Nephron progenitor cell (in vitro differentiated cells): ENCODE results near the gene STK10.

ENCODE experiments used
- DNase-seq: peaks from one replicate; pipeline ENCODE4 v3.0.0; 2021
- H3K27ac Mint-ChIP-seq: 2 replicates; pipeline ENCODE4 v1.8.0; 2021; ENCODE audit warnings: mild to moderate bottlenecking, moderate library complexity, mixed read lengths
- H3K27me3 Mint-ChIP-seq: 2 replicates; pipeline ENCODE4 v1.8.0; 2021; ENCODE audit warnings: mild to moderate bottlenecking, low read depth, mixed read lengths; ENCODE audit not compliant: poor library complexity
- H3K36me3 Mint-ChIP-seq: 2 replicates; pipeline ENCODE4 v1.8.0; 2021; ENCODE audit warnings: low read depth, mixed read lengths
- H3K4me1 Mint-ChIP-seq: 2 replicates; pipeline ENCODE4 v1.8.0; 2021; ENCODE audit warnings: mixed read lengths
- H3K4me3 Mint-ChIP-seq: 2 replicates; pipeline ENCODE4 v1.8.0; 2021; ENCODE audit warnings: mild to moderate bottlenecking, moderate library complexity, mixed read lengths
- H3K9me3 Mint-ChIP-seq: 2 replicates; pipeline ENCODE4 v1.8.0; 2021; ENCODE audit warnings: mild to moderate bottlenecking, moderate library complexity, mixed read lengths
- TF ChIP-seq, protein P1 (sequence below): fragments of 200-600 bp; sonication (generic); IDR thresholded peaks from 2 replicates; pipeline ENCODE4 v1.5.0; 2021; ENCODE audit warnings: antibody characterized with exemption

STK10 gene

DNA sequence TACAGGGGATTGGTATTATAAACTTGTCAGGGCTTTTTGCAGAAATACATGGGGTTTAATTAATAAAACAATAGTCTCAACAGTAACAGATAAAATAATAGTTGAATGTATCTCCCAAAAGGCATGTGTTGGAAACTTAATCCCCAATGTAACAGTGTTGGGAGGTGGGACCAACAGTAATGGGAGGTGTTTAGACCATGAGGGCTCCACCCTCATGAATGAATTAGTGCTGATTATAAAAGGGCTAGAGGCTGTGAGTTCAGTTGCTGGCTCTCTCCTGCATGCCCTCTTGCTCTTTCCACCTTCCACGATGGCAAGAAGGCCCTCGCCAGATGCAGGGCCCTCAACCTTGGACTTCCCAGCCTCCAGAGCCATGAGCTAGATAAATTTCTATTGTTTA lies 56.3 kb downstream of the STK10 start:
- Mint-ChIP-seq H3K27ac (no peak overlapping the region), H3K27me3 (peaks cover 9% of the 10 kb centered on the region)

DNA sequence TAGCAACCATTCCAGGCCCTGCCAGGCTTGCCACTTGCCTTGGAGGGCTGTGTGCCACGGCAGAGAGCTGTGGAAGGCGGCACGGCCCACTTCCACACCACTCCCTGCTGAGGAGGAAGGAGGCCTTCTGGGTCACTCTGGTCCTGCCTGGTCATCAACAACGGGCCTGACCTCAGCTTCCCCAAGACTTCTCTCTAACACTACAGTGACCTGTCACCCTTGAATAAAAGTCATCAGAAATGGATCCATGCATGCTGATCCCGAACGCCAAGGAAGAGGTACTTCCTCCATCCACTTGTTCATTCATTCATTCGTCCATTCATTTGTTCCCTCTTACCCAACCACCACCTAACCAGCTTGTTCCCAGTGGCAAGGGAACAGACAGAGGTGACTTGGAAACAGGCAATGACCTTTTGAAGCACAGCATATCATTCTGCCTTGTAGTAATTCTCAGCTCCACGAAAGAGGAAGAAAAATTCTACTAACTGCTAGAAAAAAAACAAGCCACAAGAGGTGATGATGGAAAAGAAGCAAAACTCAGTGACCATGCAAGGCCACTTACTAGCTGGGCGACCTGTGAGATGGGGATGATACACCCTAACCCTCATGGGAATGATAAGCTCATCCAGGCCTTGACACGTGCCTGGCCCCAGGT lies 58.6 kb downstream of the STK10 start:
- no peak overlapping the region for H3K4me3 Mint-ChIP-seq
- DNase-seq = no peak
- TF ChIP-seq, protein P1, sequence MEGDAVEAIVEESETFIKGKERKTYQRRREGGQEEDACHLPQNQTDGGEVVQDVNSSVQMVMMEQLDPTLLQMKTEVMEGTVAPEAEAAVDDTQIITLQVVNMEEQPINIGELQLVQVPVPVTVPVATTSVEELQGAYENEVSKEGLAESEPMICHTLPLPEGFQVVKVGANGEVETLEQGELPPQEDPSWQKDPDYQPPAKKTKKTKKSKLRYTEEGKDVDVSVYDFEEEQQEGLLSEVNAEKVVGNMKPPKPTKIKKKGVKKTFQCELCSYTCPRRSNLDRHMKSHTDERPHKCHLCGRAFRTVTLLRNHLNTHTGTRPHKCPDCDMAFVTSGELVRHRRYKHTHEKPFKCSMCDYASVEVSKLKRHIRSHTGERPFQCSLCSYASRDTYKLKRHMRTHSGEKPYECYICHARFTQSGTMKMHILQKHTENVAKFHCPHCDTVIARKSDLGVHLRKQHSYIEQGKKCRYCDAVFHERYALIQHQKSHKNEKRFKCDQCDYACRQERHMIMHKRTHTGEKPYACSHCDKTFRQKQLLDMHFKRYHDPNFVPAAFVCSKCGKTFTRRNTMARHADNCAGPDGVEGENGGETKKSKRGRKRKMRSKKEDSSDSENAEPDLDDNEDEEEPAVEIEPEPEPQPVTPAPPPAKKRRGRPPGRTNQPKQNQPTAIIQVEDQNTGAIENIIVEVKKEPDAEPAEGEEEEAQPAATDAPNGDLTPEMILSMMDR = no peak

More for the DNA sequence above, 56.3 kb downstream of the STK10 start:
- no peak for DNase-seq
- peaks cover 8% of the 10 kb centered on the region for H3K36me3 Mint-ChIP-seq
- no peaks in the 10 kb centered on the region for H3K4me1 Mint-ChIP-seq
- H3K9me3 Mint-ChIP-seq = peaks cover 21% of the 10 kb centered on the region
- TF ChIP-seq, protein P1 = no peak
- no peak overlapping the region for H3K4me3 Mint-ChIP-seq

DNA sequence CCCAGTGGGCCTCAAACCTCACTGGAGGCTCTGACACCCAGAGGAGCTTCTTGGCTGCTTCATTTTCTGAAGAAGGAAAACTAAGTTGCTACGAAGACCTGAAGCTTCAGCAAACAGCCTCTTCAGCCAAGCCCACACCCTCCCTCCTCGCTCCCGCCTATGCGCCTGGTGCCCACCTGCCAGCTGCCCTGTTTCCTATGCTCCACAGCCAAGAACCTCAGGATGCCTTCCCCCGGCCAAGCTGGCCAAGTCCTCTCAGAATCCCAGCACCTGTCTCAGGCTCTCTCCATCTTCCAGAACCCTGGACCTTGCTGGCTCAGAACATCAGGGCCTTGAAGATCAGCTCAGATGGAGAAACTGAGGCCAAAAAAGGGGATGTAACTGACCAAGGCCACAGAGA lies 60.4 kb downstream of the STK10 start:
- Mint-ChIP-seq H3K9me3 (no peaks in the 10 kb centered on the region), H3K4me3 (no peak overlapping the region), H3K36me3 (no peaks in the 10 kb centered on the region), H3K4me1 (no peaks in the 10 kb centered on the region), H3K27ac (no peak overlapping the region), H3K27me3 (peaks cover 4% of the 10 kb centered on the region)
- TF ChIP-seq, protein P1 = no peak
- no peak for DNase-seq

More for the DNA sequence above, 58.6 kb downstream of the STK10 start:
- peaks cover 4% of the 10 kb centered on the region for H3K27me3 Mint-ChIP-seq
- H3K4me1 Mint-ChIP-seq = no peaks in the 10 kb centered on the region
- H3K27ac Mint-ChIP-seq = no peak overlapping the region
- H3K9me3 Mint-ChIP-seq = peaks cover 3% of the 10 kb centered on the region
- H3K36me3 Mint-ChIP-seq = peaks cover 3% of the 10 kb centered on the region

DNA sequence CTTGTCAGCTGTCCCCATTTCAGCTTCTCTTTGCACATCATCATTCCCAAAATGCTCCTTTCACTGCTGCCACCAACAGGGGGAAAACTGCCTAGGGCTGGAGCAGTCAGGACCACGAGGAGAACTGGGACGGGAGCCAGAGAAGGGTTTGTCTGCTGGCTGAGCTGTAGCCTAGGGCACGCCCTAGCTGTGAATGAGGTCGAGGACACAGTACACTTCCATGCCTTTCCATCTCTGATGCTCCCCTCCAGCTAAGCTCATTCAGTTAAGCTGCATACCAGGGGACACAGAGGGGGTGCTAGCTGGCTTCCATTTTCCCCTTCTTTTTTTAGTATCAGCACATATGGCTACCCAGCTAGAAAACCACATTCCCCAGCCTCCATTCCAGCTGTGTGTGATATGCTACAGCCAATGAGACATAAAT lies 64.7 kb downstream of the STK10 start:
- no peak for DNase-seq
- peaks cover 8% of the 10 kb centered on the region for H3K4me1 Mint-ChIP-seq
- H3K27ac Mint-ChIP-seq = no peak overlapping the region
- peaks cover 4% of the 10 kb centered on the region for H3K27me3 Mint-ChIP-seq
- TF ChIP-seq, protein P1 = no peak
- no peaks in the 10 kb centered on the region for H3K9me3 Mint-ChIP-seq
- H3K36me3 Mint-ChIP-seq = no peaks in the 10 kb centered on the region
- no peak overlapping the region for H3K4me3 Mint-ChIP-seq

DNA sequence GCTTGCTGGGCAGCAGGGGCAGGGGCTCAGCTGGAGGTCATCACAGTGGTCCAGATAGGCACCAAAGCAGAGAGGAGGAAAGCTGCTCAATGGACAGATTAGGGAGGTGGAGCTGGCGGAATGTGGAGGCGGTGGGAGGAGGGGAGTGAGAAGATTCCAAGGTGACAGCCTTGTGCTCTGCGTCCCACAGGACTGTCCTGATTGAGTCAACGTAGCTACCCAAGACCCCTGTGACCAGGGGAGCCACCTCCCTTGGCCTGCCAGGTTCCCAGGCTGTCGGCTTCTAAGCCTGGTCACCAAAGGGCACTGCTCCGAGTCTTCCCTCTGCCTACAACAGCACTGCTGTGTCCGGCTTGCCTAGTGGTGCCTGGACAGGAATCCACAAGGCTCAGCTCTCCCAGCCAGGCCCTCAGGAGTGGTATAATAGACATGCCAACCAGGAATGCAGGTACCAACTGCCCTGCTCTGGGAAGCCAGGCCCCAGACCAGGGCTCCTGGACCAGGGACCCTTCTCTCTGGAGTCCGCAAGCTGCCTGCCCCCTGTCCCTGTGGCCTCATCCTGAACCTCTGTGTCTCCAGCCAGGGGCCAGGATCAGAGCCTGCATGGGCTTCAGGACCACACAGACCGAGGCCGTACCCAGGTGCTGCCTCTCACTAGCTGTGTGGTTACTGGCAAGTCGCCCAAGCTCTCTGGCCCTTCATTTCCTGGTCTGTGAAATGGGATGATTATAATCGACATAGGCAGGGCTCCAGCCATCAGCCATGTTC lies 67.9 kb downstream of the STK10 start:
- no peak overlapping the region for H3K27ac Mint-ChIP-seq
- H3K4me1 Mint-ChIP-seq = peaks cover 11% of the 10 kb centered on the region
- H3K27me3 Mint-ChIP-seq = no peaks in the 10 kb centered on the region
- TF ChIP-seq, protein P1 = no peak
- no peak overlapping the region for H3K4me3 Mint-ChIP-seq
- no peak for DNase-seq
- peaks cover 9% of the 10 kb centered on the region for H3K36me3 Mint-ChIP-seq
- no peaks in the 10 kb centered on the region for H3K9me3 Mint-ChIP-seq

DNA sequence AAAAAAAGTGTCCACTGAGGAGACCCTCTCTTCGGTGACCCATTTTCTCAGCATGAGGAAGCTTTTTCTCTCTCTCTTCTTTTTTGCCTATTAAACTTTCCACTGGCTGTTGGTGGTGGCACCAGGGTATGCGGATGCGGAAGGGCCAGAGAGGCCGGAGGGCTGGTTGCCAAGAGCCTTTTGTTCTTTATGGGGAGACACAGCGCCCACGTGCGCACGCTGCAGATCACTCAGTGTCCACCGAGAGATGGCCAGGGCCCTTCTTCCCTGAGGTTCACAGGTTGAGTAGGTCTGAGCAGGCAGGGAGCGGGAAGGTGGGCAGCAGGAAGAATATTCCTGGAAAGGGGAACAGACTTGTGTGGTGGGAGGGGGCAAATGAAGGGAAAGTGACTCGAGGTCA lies 69.1 kb downstream of the STK10 start:
- H3K4me3 Mint-ChIP-seq = no peak overlapping the region
- no peak for DNase-seq
- H3K36me3 Mint-ChIP-seq = peaks cover 14% of the 10 kb centered on the region
- peaks cover 11% of the 10 kb centered on the region for H3K4me1 Mint-ChIP-seq
- no peaks in the 10 kb centered on the region for H3K27me3 Mint-ChIP-seq
- no peaks in the 10 kb centered on the region for H3K9me3 Mint-ChIP-seq
- TF ChIP-seq, protein P1 = no peak
- H3K27ac Mint-ChIP-seq = peak overlapping the region; percentile 50
